Dermis microvascular lymphatic vessel endothelial cell (primary cell): ENCODE data around the gene LPIN2. TPM values are rescaled to one million over a fixed set of nuclear protein-coding genes. Genes with fewer than 3 reads are reported as not detected.

Experiments used
- total RNA-seq: library from RNA; depleted of rRNA; stranded (reverse); fragments of >200 nt; gene quantifications from 2 replicates; pipeline ENCODE4 v1.2.1, GENCODE V29; 2014

LPIN2 gene
- total RNA-seq, 1 donor from 2014 or later: 21.1 TPM

Other genes with a start within 250 kb of the LPIN2 start
- 1.3 and 2.1 TPM in 2 replicates for gene EMILIN2, start 166.1 kb downstream of the LPIN2 start, total RNA-seq
- gene MYOM1, start 206.8 kb upstream of the LPIN2 start, total RNA-seq: 0.26 and 1.9 TPM in 2 replicates
- 1,001 and 1,143 TPM in 2 replicates for gene MYL12A, start 234.7 kb upstream of the LPIN2 start, total RNA-seq
- 703 and 866 TPM in 2 replicates for gene MYL12B, start 249.0 kb upstream of the LPIN2 start, total RNA-seq